Heart left ventricle (tissue), 16 donors: ENCODE results near the gene COX7A2. TPM values are rescaled to one million over a fixed set of nuclear protein-coding genes. Genes with fewer than 3 reads are reported as not detected.

ENCODE experiments used
- ATAC-seq, 4 donors: fragments of 200-7000 bp; cut with Tn5 transposase; one replicate each; pipeline ENCODE4 v1.9.1; 2020 to 2022; ENCODE audit warnings: moderate library complexity in 4 of 4, mild to moderate bottlenecking in 3 of 4, moderate number of reproducible peaks in 1 of 4
- DNase-seq, 5 donors: peaks; one replicate each; pipeline ENCODE4 v3.0.0-alpha.2; 2020
- H3K27ac ChIP-seq, 12 donors: fragments of 200-600 bp; sonication (generic) in 4 of 12; one replicate each; pipeline versions ENCODE4 v1.5.0 to v1.8.0; 2016 to 2022; ENCODE audit warnings: mild to moderate bottlenecking in 2 of 12
- H3K27me3 ChIP-seq, 9 donors: fragments of 200-600 bp; sonication (generic) in 2 of 9; one replicate each; pipeline versions ENCODE4 v1.5.1 to v1.8.0; 2016 to 2022; ENCODE audit warnings: mild to moderate bottlenecking in 3 of 9
- H3K36me3 ChIP-seq, 9 donors: fragments of 200-600 bp; sonication (generic) in 2 of 9; one replicate each; pipeline versions ENCODE4 v1.5.0 to v1.8.0; 2018 to 2022; ENCODE audit warnings: mild to moderate bottlenecking in 2 of 9
- H3K4me1 ChIP-seq, 12 donors: fragments of 200-600 bp; sonication (generic) in 4 of 12; one replicate each; pipeline versions ENCODE4 v1.5.0 to v1.8.0; 2016 to 2022; ENCODE audit warnings: mild to moderate bottlenecking in 3 of 12
- H3K4me3 ChIP-seq, 12 donors: fragments of 200-600 bp; sonication (generic) in 4 of 12; one replicate each; pipeline versions ENCODE4 v1.5.0 to v1.8.0; 2017 to 2022; ENCODE audit warnings: mild to moderate bottlenecking in 9 of 12, moderate library complexity in 4 of 12
- H3K9me3 ChIP-seq, 12 donors: fragments of 200-600 bp; sonication (generic) in 4 of 12; one replicate each; pipeline versions ENCODE4 v1.5.0 to v1.8.0; 2016 to 2022; ENCODE audit warnings: mild to moderate bottlenecking in 1 of 12
- POLR2A ChIP-seq, 2 donors: fragments of 450-650 bp; IDR thresholded peaks; one replicate each; pipeline ENCODE4 v1.6.1; 2017; ENCODE audit warnings: antibody characterized with exemption in 2 of 2, mild to moderate bottlenecking in 2 of 2, moderate library complexity in 2 of 2
- WGBS, 4 donors: extraction: QIAGEN DNeasy Blood & Tissue Kit in 2 of 4; methylation state at CpG; one replicate each; pipeline versions ENCODE4 v1.1.5 to v1.1.7; 2013 to 2018; 5-methylcytosine and 5-hydroxymethylcytosine counted together
- intact Hi-C, 10 donors: fragments of 100-400 bp; cut with DNase I; formaldehyde crosslinking; loops; one replicate each; pipeline versions ENCODE4 v1.11.1 to v1.14.2; 2022
- long read RNA-seq, 3 donors: library from polyadenylated mRNA; unstranded; transcript quantifications; one replicate each; pipeline ENCODE4 v2.0.0, GENCODE V29; 2020 to 2021
- polyA plus RNA-seq, 2 donors: library from polyadenylated mRNA; stranded (reverse); fragments of 200-250 nt; gene quantifications; one replicate each; pipeline ENCODE4 v1.2.3, GENCODE V29; 2013
- total RNA-seq, 9 donors: library from RNA; depleted of rRNA in 2 of 9; stranded (reverse); fragments of >200 nt in 2 of 9; fragmentation: NEBNext Ultra II Directional in 3 of 9; extraction: Animal tissue kit (Norgen Biotek cat#: 25700) in 3 of 9; gene quantifications; one replicate each; pipeline versions ENCODE4 v1.1.0 to v1.2.4, GENCODE V29; 2016 to 2023
- TF ChIP-seq, protein P1 (sequence below), 12 donors: fragments of 200-600 bp; sonication (generic) in 4 of 12; IDR thresholded peaks; one replicate each; pipeline versions ENCODE4 v1.5.0 to v1.8.0; 2018 to 2022; ENCODE audit warnings: antibody characterized with exemption in 12 of 12, mild to moderate bottlenecking in 5 of 12
- donor health status: ischemic (EF 13 %, LVEDD 7.1; RV severe dilation, severe dysfunction).
- donor health status: healthy with polysubstance abuse.
- donor health status: DM: no; HTN: yes; CAD: no.
- donor health status: DM: no; HTN: no; CAD: no.
- donor health status: ischemic (EF 25% LVEDD 6.9; RV normal size, moderate dysfunction).
- donor health status: ischemic (EF 25% LVEDD 5.7; RV mildly dilated, moderate dysfunction).
- donor health status: healthy.
- donor health status: DM: yes; HTN: yes; CAD: no.
- donor health status: ischemic (EF 35%, LVEDD 5.7; RV mildly dilated, moderate dysfunction).
- donor health status: nonischemic (EF 11% LVEDD 7.7; RV severe dilation, severe dysfunction).
- donor health status: DM: yes; HTN: yes; CAD: no.
- donor health status: PGD.
- donor health status: ischemic (EF 29% LVEDD 5.4; RV normal size, mild dysfunction).
- donor health status: nonischemic (EF 23%, LVEDD 6.1; RV moderate dilation, normal function).

Gene COX7A2, protein sequence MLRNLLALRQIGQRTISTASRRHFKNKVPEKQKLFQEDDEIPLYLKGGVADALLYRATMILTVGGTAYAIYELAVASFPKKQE
- 1,000 to 10,000 TPM in 4 of 9 donors, 100 to 1,000 TPM in 5; 646 to 1,301 (median 986) TPM for total RNA-seq
- 1,000 to 10,000 TPM; 1,329 to 1,466 TPM for polyA plus RNA-seq
- long read RNA-seq, donor 1, transcript COX7A2-202 (4 exons, 773 nt), result major isoform, 271 of 282 reads
- long read RNA-seq, donor 1, partial matches to known transcripts, result 5 of 282 reads
- long read RNA-seq, donor 1, other reads (novel, unspliced or antisense), result 4 of 282 reads
- long read RNA-seq, donor 2, transcript COX7A2-202 (4 exons, 773 nt), result major isoform, 92 of 102 reads
- long read RNA-seq, donor 2, partial matches to known transcripts, result 6 of 102 reads
- long read RNA-seq, donor 2, other reads (novel, unspliced or antisense), result 4 of 102 reads
- long read RNA-seq, donor 3, transcript COX7A2-202 (4 exons, 773 nt), result major isoform, 142 of 150 reads
- long read RNA-seq, donor 3, partial matches to known transcripts, result 3 of 150 reads
- long read RNA-seq, donor 3, other reads (novel, unspliced or antisense), result 4 of 150 reads

DNA sequence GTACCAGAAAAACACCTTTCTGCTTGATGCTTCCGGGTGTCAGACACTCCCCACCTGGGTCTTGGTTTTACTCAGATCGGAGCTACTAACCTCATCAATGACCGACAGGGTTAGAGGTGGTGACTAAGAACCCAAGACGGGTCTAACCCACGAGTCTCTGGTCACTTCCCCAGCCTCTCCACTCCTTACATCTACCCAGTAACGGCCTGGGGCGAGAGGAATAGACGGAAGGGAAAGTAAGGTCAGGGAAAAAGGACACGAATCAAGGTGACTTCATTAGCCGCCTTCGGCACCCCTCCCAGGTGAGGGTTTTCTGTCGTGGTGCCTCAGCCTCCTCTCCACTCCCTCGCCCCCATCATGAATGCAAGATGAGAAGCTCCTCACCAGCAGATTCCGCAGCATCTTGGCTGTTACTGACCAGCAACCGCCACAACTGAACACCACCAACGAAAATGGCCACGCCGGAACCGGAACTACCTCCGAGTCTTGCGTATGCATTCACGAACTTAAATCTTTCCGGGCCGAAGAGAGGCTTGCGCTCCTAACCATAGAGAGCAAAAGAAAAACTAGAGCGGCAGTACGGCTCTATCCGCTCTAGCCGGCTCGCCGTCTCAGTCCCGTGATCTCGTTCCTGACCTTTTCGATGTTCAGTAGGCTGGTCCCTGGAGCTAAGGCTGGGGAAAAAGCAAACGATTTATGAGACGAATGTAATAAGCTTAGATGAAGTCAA, at the start of gene COX7A2:
Gene COX7A2 (minus strand): TSS at position 469 of the 730 bp plus-strand sequence. CDS start 67 bp downstream, at position 402.
- peaks cover 0 to 33% (median 27%) of the 10 kb centered on the region in 9 donors for H3K36me3 ChIP-seq
- intact Hi-C loops, result no loop called here
- peak; percentile 89 to 92 (median 91) for DNase-seq
- peaks cover 0 to 38% (median 22%) of the 10 kb centered on the region in 12 donors for H3K4me1 ChIP-seq
- peak; percentile 98 to 99 (median 98) for ATAC-seq
- H3K4me3 ChIP-seq, result peak within 1 kb of the TSS; percentile 33 to 87 (median 82)
- peak in 1 of 2 donors; percentile 73 for TF ChIP-seq POLR2A (IDR thresholded peaks at IDR 0.05)
- TF ChIP-seq, protein P1, sequence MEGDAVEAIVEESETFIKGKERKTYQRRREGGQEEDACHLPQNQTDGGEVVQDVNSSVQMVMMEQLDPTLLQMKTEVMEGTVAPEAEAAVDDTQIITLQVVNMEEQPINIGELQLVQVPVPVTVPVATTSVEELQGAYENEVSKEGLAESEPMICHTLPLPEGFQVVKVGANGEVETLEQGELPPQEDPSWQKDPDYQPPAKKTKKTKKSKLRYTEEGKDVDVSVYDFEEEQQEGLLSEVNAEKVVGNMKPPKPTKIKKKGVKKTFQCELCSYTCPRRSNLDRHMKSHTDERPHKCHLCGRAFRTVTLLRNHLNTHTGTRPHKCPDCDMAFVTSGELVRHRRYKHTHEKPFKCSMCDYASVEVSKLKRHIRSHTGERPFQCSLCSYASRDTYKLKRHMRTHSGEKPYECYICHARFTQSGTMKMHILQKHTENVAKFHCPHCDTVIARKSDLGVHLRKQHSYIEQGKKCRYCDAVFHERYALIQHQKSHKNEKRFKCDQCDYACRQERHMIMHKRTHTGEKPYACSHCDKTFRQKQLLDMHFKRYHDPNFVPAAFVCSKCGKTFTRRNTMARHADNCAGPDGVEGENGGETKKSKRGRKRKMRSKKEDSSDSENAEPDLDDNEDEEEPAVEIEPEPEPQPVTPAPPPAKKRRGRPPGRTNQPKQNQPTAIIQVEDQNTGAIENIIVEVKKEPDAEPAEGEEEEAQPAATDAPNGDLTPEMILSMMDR (IDR thresholded peaks at IDR 0.05), result peak in 1 of 12 donors; percentile 13
- H3K27me3 ChIP-seq, result no peaks in the 10 kb centered on the region
- H3K9me3 ChIP-seq, result no peaks in the 10 kb centered on the region
- H3K27ac ChIP-seq, result peak within 1 kb of the TSS; percentile 80 to 96 (median 91)
- whole genome bisulfite sequencing, 4 donors, result 0 to 1% (median 0%) methylated on average over 36 of the region's 36 CpGs

DNA sequence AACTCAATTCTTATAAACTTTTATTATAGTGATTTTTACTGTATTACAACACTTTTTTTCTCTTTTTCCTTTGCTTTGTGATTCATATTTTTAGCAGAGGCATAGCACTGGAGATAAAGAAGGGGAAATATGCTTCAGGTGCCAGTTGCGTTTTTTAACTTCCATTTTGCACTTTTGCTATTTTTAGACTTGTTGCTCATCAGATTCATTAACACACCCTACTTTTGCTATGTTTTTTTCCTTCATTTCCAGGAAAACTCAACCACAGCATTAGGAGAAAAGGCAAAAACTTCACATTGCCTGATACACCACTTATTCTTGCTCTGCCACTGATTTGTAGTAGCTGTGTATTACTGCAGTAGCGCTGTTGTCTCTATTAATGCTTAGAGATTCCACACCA, 49.0 kb upstream of the COX7A2 start:
- WGBS, 4 donors, result 73 to 87% (median 77%) methylated on average over 2 of the region's 2 CpGs
- Histone ChIP-seq H3K9me3 (no peaks in the 10 kb centered on the region), H3K36me3 (peaks cover 0 to 44% (median 6%) of the 10 kb centered on the region in 9 donors), H3K27ac (peak overlapping the region in 3 of 12 donors; percentile 12 to 22 (median 14)), H3K4me3 (no peak overlapping the region), H3K27me3 (no peaks in the 10 kb centered on the region), H3K4me1 (peaks cover 0 to 34% (median 6%) of the 10 kb centered on the region in 12 donors)
- intact Hi-C loops, result loop anchor here in 1 of 10 donors (10.0 kb wide), 1 partner anchor 232 kb away; no protein-coding TSS in a partner anchor
- ATAC-seq (no peak), DNase-seq (no peak)
- TF ChIP-seq, protein P1 (IDR thresholded peaks at IDR 0.05), result no peak

DNA sequence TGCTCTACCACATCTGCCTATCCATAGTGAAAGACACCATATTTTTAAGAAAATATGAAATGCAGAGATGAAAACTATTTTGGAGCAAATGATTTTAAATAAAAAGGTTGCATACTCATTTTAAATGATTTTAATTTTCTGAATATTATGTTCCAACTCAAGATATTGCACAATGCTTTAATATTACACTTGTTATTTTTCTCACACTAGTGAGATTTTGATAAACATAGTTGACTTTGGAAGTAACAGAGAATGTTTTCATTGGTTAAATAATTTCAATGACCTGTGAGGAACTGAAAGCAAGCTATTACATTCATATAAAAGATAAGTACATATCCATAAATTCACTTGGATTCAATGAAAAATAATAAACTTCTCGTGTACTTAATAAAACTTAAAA, 48.1 kb upstream of the COX7A2 start:
- WGBS, 4 donors, result 76 to 88% (median 85%) methylated on average over 1 of the region's 1 CpG

More for the DNA sequence above, 48.1 kb upstream of the COX7A2 start:
- intact Hi-C loops, result loop anchor here in 1 of 10 donors (10.0 kb wide), 1 partner anchor 233 kb away; no protein-coding TSS in a partner anchor
- TF ChIP-seq, protein P1 (IDR thresholded peaks at IDR 0.05), result no peak
- TF ChIP-seq POLR2A (IDR thresholded peaks at IDR 0.05), result no peak
- H3K9me3 ChIP-seq, result no peaks in the 10 kb centered on the region
- ATAC-seq, result no peak
- H3K4me3 ChIP-seq, result no peak overlapping the region
- DNase-seq, result no peak
- peak overlapping the region in 1 of 12 donors; percentile 22 for H3K27ac ChIP-seq
- no peaks in the 10 kb centered on the region for H3K27me3 ChIP-seq
- H3K4me1 ChIP-seq, result peaks cover 0 to 34% (median 7%) of the 10 kb centered on the region in 12 donors
- peaks cover 0 to 44% (median 6%) of the 10 kb centered on the region in 9 donors for H3K36me3 ChIP-seq
